ENCODE measurements around the gene TMEM53. TPM values are rescaled to one million over a fixed set of nuclear protein-coding genes. Genes with fewer than 3 reads are reported as not detected.

Gene TMEM53
- total RNA-seq, 1 experiment from 2014 or later: 22.9 TPM

- TF ChIP-seq CTCF (IDR thresholded peaks at IDR 0.05): peak; percentile 87
- no peak for TF ChIP-seq POLR2AphosphoS5 (IDR thresholded peaks at IDR 0.05; ENCODE audit: low read depth, low read length)
- peak overlapping the region in 1 of 2 experiments; percentile 37; a peak in 1 of 4 replicates for H3K4me3 ChIP-seq (ENCODE audit: low read depth in 2 of 2, low read length in 2 of 2)
- ChIA-PET POLR2A (no interaction called here), CTCF (no interaction called here)
- H3K4me1 ChIP-seq (ENCODE audit: control insufficient read depth, insufficient read depth, low read length): peaks cover 3% of the 10 kb centered on the region; the same call in 1 of the 2 replicates
- DNase-seq (ENCODE audit: low read depth, low spot score) (no peak), ATAC-seq (peak; percentile 82)
- intact Hi-C loops (cut with micrococcal nuclease; ENCODE audit: unreplicated experiment) (no loop called here), in situ Hi-C loops (cut with HindIII; ENCODE audit: low pct_unique_long_range_greater_than_20kb, low sequenced_read_pairs) (no loop called here)
- H3K36me3 ChIP-seq (ENCODE audit: control insufficient read depth, insufficient read depth, low read length): no peaks in the 10 kb centered on the region
- H3K27me3 ChIP-seq (ENCODE audit: control insufficient read depth, insufficient read depth, low read length): no peaks in the 10 kb centered on the region
- no peak overlapping the region for H3K27ac ChIP-seq (ENCODE audit: low read length)
- BruUV-seq (replicated peaks): no TSS peak
- no peaks in the 10 kb centered on the region for H3K9me3 ChIP-seq (ENCODE audit: control insufficient read depth, insufficient read depth, low read depth, low read length)
Observed at GRCh38 chr1:44707959-44708831, 33.9 kb upstream of the TMEM53 start.

- POLR2A ChIA-PET: no interaction called here
- Histone ChIP-seq H3K36me3 (ENCODE audit: control insufficient read depth, insufficient read depth, low read length) (no peaks in the 10 kb centered on the region), H3K27ac (ENCODE audit: low read length) (no peak overlapping the region), H3K9me3 (ENCODE audit: control insufficient read depth, insufficient read depth, low read depth, low read length) (no peaks in the 10 kb centered on the region), H3K27me3 (ENCODE audit: control insufficient read depth, insufficient read depth, low read length) (no peaks in the 10 kb centered on the region), H3K4me3 (ENCODE audit: low read depth in 2 of 2, low read length in 2 of 2) (no peak overlapping the region), H3K4me1 (ENCODE audit: control insufficient read depth, insufficient read depth, low read length) (peaks cover 3% of the 10 kb centered on the region; the same call in 1 of the 2 replicates)
- peak; percentile 77 for DNase-seq (ENCODE audit: low read depth, low spot score)
- TF ChIP-seq REST (IDR thresholded peaks at IDR 0.05; ENCODE audit: insufficient read depth in 1 of 2, low read depth in 2 of 2, low read length in 1 of 2) (no peak), CTCF (IDR thresholded peaks at IDR 0.05) (no peak), SIN3A (IDR thresholded peaks at IDR 0.05; ENCODE audit: borderline replicate concordance, insufficient read depth, low read depth, low read length) (no peak), POLR2AphosphoS5 (IDR thresholded peaks at IDR 0.05; ENCODE audit: low read depth, low read length) (no peak), TCF7L2 (IDR thresholded peaks at IDR 0.05; ENCODE audit: low read depth, low read length) (no peak)
- intact Hi-C loops (cut with micrococcal nuclease; ENCODE audit: unreplicated experiment): no loop called here
- ATAC-seq: peak; percentile 88
- in situ Hi-C loops (cut with HindIII; ENCODE audit: low pct_unique_long_range_greater_than_20kb, low sequenced_read_pairs): no loop called here
- CTCF ChIA-PET: interaction anchor here (0.6 kb wide), 2 partner anchors 14 to 16 kb away, joined by 3 read pairs; no protein-coding TSS in a partner anchor
- no TSS peak for BruUV-seq (replicated peaks)
Observed at GRCh38 chr1:44707112-44707881, 33.0 kb upstream of the TMEM53 start.
